H9 (cell line): Measurements from ENCODE around the gene PJA1. TPM values are rescaled to one million over a fixed set of nuclear protein-coding genes. Genes with fewer than 3 reads are reported as not detected.
A peak's percentile ranks its signal among the peaks of the same experiment; 100 is the strongest.

Experiments used
- DNase-seq: peaks from one replicate; pipeline ENCODE4 v3.0.0-alpha.2; 2017
- H2AFZ ChIP-seq: one replicate; pipeline ENCODE4 v1.6.1; 2013; ENCODE audit warnings: mild to moderate bottlenecking, low read length, control low read depth, moderate library complexity
- H2AK5ac ChIP-seq: 2 replicates; pipeline ENCODE4 v1.6.1; 2013; ENCODE audit warnings: low read length, control low read depth, mixed read lengths; ENCODE audit not compliant: insufficient read length
- H2BK120ac ChIP-seq: one replicate; pipeline ENCODE4 v1.6.1; 2013; ENCODE audit warnings: low read depth, mild to moderate bottlenecking, low read length, control low read depth, inconsistent platforms; ENCODE audit not compliant: poor library complexity, severe bottlenecking
- H2BK12ac ChIP-seq: 2 replicates; pipeline ENCODE4 v1.6.1; 2013; ENCODE audit warnings: low read length, control low read depth, mixed read lengths, low read depth; ENCODE audit not compliant: insufficient read length
- H2BK15ac ChIP-seq: 2 replicates; pipeline ENCODE4 v1.6.1; 2013; ENCODE audit warnings: low read depth, low read length, control low read depth
- H2BK20ac ChIP-seq: one replicate; pipeline ENCODE4 v1.6.1; 2013; ENCODE audit warnings: low read depth, mild to moderate bottlenecking, low read length, control low read depth, inconsistent platforms; ENCODE audit not compliant: poor library complexity, severe bottlenecking
- H2BK5ac ChIP-seq: 2 replicates; pipeline ENCODE4 v1.6.1; 2013; ENCODE audit warnings: low read length, control low read depth, mixed read lengths; ENCODE audit not compliant: insufficient read length
- H3K14ac ChIP-seq: 2 replicates; pipeline ENCODE4 v1.6.1; 2013; ENCODE audit warnings: low read length, control low read depth; ENCODE audit not compliant: insufficient read depth
- H3K18ac ChIP-seq: 2 replicates; pipeline ENCODE4 v1.6.1; 2013; ENCODE audit warnings: low read depth, mild to moderate bottlenecking, mixed read lengths, low read length, control low read depth; ENCODE audit not compliant: insufficient read length
- H3K23ac ChIP-seq: 2 replicates; pipeline ENCODE4 v1.6.1; 2013; ENCODE audit warnings: low read length, control low read depth, mixed read lengths, low read depth; ENCODE audit not compliant: insufficient read length
- H3K23me2 ChIP-seq: 2 replicates; pipeline ENCODE4 v1.6.1; 2013; ENCODE audit warnings: low read depth, mild to moderate bottlenecking, mixed read lengths, low read length, control low read depth; ENCODE audit not compliant: insufficient read length, poor library complexity, severe bottlenecking
- H3K27ac ChIP-seq: 2 replicates; pipeline ENCODE4 v1.5.1; 2013; ENCODE audit warnings: low read length, control low read depth, mixed read lengths, low read depth; ENCODE audit not compliant: insufficient read length
- H3K27me3 ChIP-seq: 2 replicates; pipeline ENCODE4 v1.6.1; 2013; ENCODE audit warnings: low read length, control low read depth, inconsistent platforms; ENCODE audit not compliant: insufficient read depth
- H3K4ac ChIP-seq: 2 replicates; pipeline ENCODE4 v1.6.1; 2013; ENCODE audit warnings: low read depth, mild to moderate bottlenecking, control low read depth, inconsistent platforms, low read length, moderate library complexity
- H3K4me1 ChIP-seq: 2 replicates; pipeline ENCODE4 v1.6.1; 2013; ENCODE audit warnings: low read length, control low read depth, inconsistent platforms; ENCODE audit not compliant: insufficient read depth
- H3K4me2 ChIP-seq: 2 replicates; pipeline ENCODE4 v1.6.1; 2013; ENCODE audit warnings: low read length, control low read depth, mixed read lengths; ENCODE audit not compliant: insufficient read length, insufficient read depth
- H3K56ac ChIP-seq: 2 replicates; pipeline ENCODE4 v1.6.1; 2013; ENCODE audit warnings: low read depth, mild to moderate bottlenecking, mixed read lengths, low read length, control low read depth; ENCODE audit not compliant: insufficient read length
- H3K79me1 ChIP-seq: 2 replicates; pipeline ENCODE4 v1.6.1; 2013; ENCODE audit warnings: low read depth, mild to moderate bottlenecking, moderate library complexity, low read length, control low read depth, inconsistent platforms; ENCODE audit not compliant: insufficient read depth, poor library complexity, severe bottlenecking
- H3K79me2 ChIP-seq: 2 replicates; pipeline ENCODE4 v1.6.1; 2013; ENCODE audit warnings: low read length, control low read depth, inconsistent platforms; ENCODE audit not compliant: insufficient read depth
- H3K9ac ChIP-seq: 2 replicates; pipeline ENCODE4 v1.6.1; 2013; ENCODE audit warnings: low read length, control low read depth, mixed read lengths; ENCODE audit not compliant: insufficient read length; ENCODE audit errors: extremely low read depth
- H3K9me3 ChIP-seq: one replicate; pipeline ENCODE4 v1.6.1; 2013; ENCODE audit warnings: low read depth, low read length, inconsistent platforms; ENCODE audit not compliant: control insufficient read depth
- H3T11ph ChIP-seq: one replicate; pipeline ENCODE4 v1.6.1; 2013; ENCODE audit warnings: mild to moderate bottlenecking, low read length, control low read depth, inconsistent platforms
- H4K20me1 ChIP-seq: one replicate; pipeline ENCODE4 v1.6.1; 2013; ENCODE audit not compliant: control insufficient read depth, insufficient read length, insufficient read depth
- H4K5ac ChIP-seq: 2 replicates; pipeline ENCODE4 v1.6.1; 2013; ENCODE audit warnings: low read depth, mild to moderate bottlenecking, mixed read lengths, low read length, control low read depth; ENCODE audit not compliant: insufficient read length
- H4K8ac ChIP-seq: replicated peaks from 2 replicates; pipeline ENCODE4 v1.6.1; 2013; ENCODE audit warnings: low read length, control low read depth, mixed read lengths, low read depth; ENCODE audit not compliant: insufficient read length
- H4K91ac ChIP-seq: 2 replicates; pipeline ENCODE4 v1.6.1; 2013; ENCODE audit warnings: low read depth, mild to moderate bottlenecking, moderate library complexity, mixed read lengths, low read length, control low read depth; ENCODE audit not compliant: insufficient read length
- H3K27ac Mint-ChIP-seq, 3 experiments: 2 replicates in 2 of 3; 3 replicates in 1 of 3; pipeline ENCODE4 v1.8.0; 2020 to 2021; ENCODE audit warnings: mixed read lengths in 3 of 3, mild to moderate bottlenecking in 1 of 3, moderate library complexity in 1 of 3
- H3K27me3 Mint-ChIP-seq: 2 replicates; pipeline ENCODE4 v1.8.0; 2021; ENCODE audit warnings: low read depth, mild to moderate bottlenecking, moderate library complexity, mixed read lengths
- H3K36me3 Mint-ChIP-seq, 3 experiments: 2 replicates in 2 of 3; 3 replicates in 1 of 3; pipeline ENCODE4 v1.8.0; 2020 to 2021; ENCODE audit warnings: low read depth in 3 of 3, mixed read lengths in 3 of 3; ENCODE audit not compliant: insufficient read depth in 1 of 3
- H3K4me1 Mint-ChIP-seq, 2 experiments: 2 replicates each; pipeline ENCODE4 v1.8.0; 2020; ENCODE audit warnings: mixed read lengths in 2 of 2
- H3K4me3 Mint-ChIP-seq, 2 experiments: 2 replicates in 1 of 2; 3 replicates in 1 of 2; pipeline ENCODE4 v1.8.0; 2020 to 2021; ENCODE audit warnings: mild to moderate bottlenecking in 2 of 2, mixed read lengths in 2 of 2, moderate library complexity in 1 of 2
- H3K9me3 Mint-ChIP-seq, 2 experiments: 2 replicates in 1 of 2; 3 replicates in 1 of 2; pipeline ENCODE4 v1.8.0; 2020; ENCODE audit warnings: mild to moderate bottlenecking in 2 of 2, mixed read lengths in 2 of 2, moderate library complexity in 1 of 2
- WGBS: extraction: QIAGEN DNeasy Blood & Tissue Kit; methylation state at CpG from one replicate; pipeline ENCODE4 v1.1.7; 2013; ENCODE audit warnings: missing lambda C conversion rate, low lambda C conversion rate, mixed read lengths; ENCODE audit not compliant: insufficient read length; ENCODE audit errors: extremely low coverage; 5-methylcytosine and 5-hydroxymethylcytosine counted together
- total RNA-seq: library from RNA; stranded (reverse); gene quantifications from 2 replicates; pipeline ENCODE4 v1.2.1, GENCODE V29; 2021
- TF ChIP-seq, protein P1 (sequence below): fragments of 200-600 bp; sonication (generic); conservative IDR thresholded peaks from 3 replicates; pipeline ENCODE4 v1.8.0; 2021; ENCODE audit warnings: antibody characterized with exemption, mild to moderate bottlenecking

The PJA1 gene
- total RNA-seq, 1 experiment from 2014 or later: 41.4 TPM

DNA sequence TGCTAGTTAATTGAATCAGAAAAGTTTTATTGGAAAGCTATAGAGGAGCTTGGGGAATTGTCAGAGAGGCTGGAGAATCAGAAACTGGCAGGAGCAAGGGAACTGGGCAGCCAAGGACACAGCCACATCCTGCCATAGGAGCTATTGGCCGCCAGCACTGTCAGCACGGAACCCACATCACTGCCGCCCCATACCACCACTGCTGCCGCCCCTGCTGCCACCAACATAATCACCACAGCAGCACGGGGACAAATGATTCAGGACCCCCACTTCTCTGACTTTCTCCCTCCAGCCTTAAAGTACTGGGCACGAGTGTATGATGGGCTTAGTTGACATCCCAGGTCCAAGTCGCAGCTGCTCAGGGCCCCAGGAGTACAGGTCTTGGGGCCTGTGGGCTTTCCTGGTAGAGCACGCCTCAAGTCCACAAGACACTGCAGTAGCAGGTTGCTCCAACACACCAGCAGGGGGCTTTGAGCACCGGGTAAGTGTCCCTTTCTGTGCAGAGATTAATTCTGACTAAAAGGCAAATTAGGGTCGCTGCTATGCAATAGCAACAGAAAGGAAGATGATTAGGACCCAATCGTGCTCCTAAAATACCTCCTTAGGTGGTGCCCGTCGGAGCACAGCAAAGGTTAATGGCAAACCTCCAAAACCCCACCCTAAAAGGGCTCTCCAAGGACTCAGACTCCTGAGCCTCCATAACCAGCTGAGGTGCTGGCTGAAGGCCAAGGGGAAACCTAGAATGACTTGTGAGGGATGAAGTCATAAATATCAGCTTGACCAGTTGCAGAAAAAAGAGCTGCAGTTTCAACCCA lies 6.9 kb downstream of the PJA1 start:
- no peak overlapping the region for H3K4me3 Mint-ChIP-seq
- H2BK15ac ChIP-seq: no peak overlapping the region
- no peak overlapping the region for H3K9ac ChIP-seq
- no peak overlapping the region for H3T11ph ChIP-seq
- peaks cover 33 to 48% of the 10 kb centered on the region in 2 experiments for H3K4me1 Mint-ChIP-seq
- H3K23me2 ChIP-seq: no peaks in the 10 kb centered on the region
- peaks cover 72 to 75% of the 10 kb centered on the region in 2 experiments for H3K9me3 Mint-ChIP-seq
- DNase-seq: peak; percentile 49
- H3K9me3 ChIP-seq: no peaks in the 10 kb centered on the region
- no peak overlapping the region for H3K27ac ChIP-seq
- H3K4ac ChIP-seq: no peak overlapping the region
- H3K4me2 ChIP-seq: no peak overlapping the region
- no peaks in the 10 kb centered on the region for H3K27me3 ChIP-seq
- no peaks in the 10 kb centered on the region for H3K79me1 ChIP-seq
- TF ChIP-seq, protein P1, sequence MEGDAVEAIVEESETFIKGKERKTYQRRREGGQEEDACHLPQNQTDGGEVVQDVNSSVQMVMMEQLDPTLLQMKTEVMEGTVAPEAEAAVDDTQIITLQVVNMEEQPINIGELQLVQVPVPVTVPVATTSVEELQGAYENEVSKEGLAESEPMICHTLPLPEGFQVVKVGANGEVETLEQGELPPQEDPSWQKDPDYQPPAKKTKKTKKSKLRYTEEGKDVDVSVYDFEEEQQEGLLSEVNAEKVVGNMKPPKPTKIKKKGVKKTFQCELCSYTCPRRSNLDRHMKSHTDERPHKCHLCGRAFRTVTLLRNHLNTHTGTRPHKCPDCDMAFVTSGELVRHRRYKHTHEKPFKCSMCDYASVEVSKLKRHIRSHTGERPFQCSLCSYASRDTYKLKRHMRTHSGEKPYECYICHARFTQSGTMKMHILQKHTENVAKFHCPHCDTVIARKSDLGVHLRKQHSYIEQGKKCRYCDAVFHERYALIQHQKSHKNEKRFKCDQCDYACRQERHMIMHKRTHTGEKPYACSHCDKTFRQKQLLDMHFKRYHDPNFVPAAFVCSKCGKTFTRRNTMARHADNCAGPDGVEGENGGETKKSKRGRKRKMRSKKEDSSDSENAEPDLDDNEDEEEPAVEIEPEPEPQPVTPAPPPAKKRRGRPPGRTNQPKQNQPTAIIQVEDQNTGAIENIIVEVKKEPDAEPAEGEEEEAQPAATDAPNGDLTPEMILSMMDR: peak; percentile 60; the same call in 2 of the 3 replicates
- no peak overlapping the region for H2AFZ ChIP-seq
- H4K20me1 ChIP-seq: no peaks in the 10 kb centered on the region
- H4K5ac ChIP-seq: no peak overlapping the region
- no peak overlapping the region; a peak in 1 of 7 replicates for H3K27ac Mint-ChIP-seq
- H3K4me1 ChIP-seq: peaks cover 12% of the 10 kb centered on the region; the same call in 1 of the 2 replicates
- no peak overlapping the region for H2BK20ac ChIP-seq
- H3K36me3 Mint-ChIP-seq: peaks cover 22 to 35% (median 24%) of the 10 kb centered on the region in 3 experiments
- H4K91ac ChIP-seq: no peak overlapping the region
- H2BK120ac ChIP-seq: no peak overlapping the region
- H2AK5ac ChIP-seq: no peak overlapping the region
- H3K27me3 Mint-ChIP-seq: peaks cover 1% of the 10 kb centered on the region; the same call in 1 of the 2 replicates
- no peak overlapping the region for H3K23ac ChIP-seq
- no CpG with 5 or more reads among the region's 13 CpGs for WGBS
- H2BK12ac ChIP-seq: no peak overlapping the region
- no peaks in the 10 kb centered on the region for H3K79me2 ChIP-seq
- H3K56ac ChIP-seq: no peak overlapping the region
- no peak overlapping the region for H2BK5ac ChIP-seq
- H3K14ac ChIP-seq: no peak overlapping the region
- H4K8ac ChIP-seq: no peak overlapping the region
- H3K18ac ChIP-seq: no peak overlapping the region
